Measurements from ENCODE around the gene GRIN2C. TPM values are rescaled to one million over a fixed set of nuclear protein-coding genes. Genes with fewer than 3 reads are reported as not detected.

Gene GRIN2C
- total RNA-seq, 1 donor from 2014 or later, result 0.29 TPM

GRCh38 chr17:74807925-74808324 lies 51.8 kb downstream of the GRIN2C start:
- no peak for TF ChIP-seq CTCF (IDR thresholded peaks at IDR 0.05; ENCODE audit: unreplicated experiment)
- Mint-ChIP-seq H3K9me3 (no peaks in the 10 kb centered on the region), H3K27ac (no peak overlapping the region), H3K36me3 (no peaks in the 10 kb centered on the region), H3K27me3 (ENCODE audit: low read depth) (no peaks in the 10 kb centered on the region), H3K4me3 (no peak overlapping the region), H3K4me1 (no peaks in the 10 kb centered on the region)
- no peak for DNase-seq (ENCODE audit: low spot score in 2 of 2, unreplicated experiment in 2 of 2)

GRCh38 chr17:74807441-74807840 lies 52.2 kb downstream of the GRIN2C start:
- Mint-ChIP-seq H3K36me3 (no peaks in the 10 kb centered on the region), H3K4me3 (no peak overlapping the region), H3K9me3 (no peaks in the 10 kb centered on the region), H3K27me3 (ENCODE audit: low read depth) (no peaks in the 10 kb centered on the region), H3K27ac (no peak overlapping the region), H3K4me1 (no peaks in the 10 kb centered on the region)
- no peak for DNase-seq (ENCODE audit: low spot score in 2 of 2, unreplicated experiment in 2 of 2)
- no peak for TF ChIP-seq CTCF (IDR thresholded peaks at IDR 0.05; ENCODE audit: unreplicated experiment)

DNA sequence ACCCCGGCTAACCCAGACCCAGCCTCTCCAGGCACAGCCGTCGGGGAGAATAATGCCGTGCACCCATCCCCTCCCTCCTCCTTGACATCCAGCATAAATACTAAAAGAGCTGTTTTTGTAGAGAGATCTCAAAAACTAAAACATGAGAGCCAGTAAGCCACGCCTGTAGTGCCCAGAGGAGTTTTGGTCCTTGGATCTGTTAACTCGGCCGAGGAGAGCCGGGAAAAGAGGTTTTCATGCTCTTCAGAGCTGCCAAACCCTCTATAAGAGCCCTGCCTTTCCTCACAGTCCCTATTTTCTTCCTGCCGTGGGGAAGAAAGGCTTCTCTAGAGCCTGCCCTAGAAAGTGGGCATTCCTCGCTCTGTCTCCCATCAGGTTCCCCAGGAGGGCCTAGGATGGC lies 53.4 kb downstream of the GRIN2C start:
- Mint-ChIP-seq H3K9me3 (no peaks in the 10 kb centered on the region), H3K4me1 (no peaks in the 10 kb centered on the region), H3K36me3 (peaks cover 2% of the 10 kb centered on the region), H3K27ac (no peak overlapping the region), H3K4me3 (no peak overlapping the region), H3K27me3 (ENCODE audit: low read depth) (no peaks in the 10 kb centered on the region)
- TF ChIP-seq CTCF (IDR thresholded peaks at IDR 0.05; ENCODE audit: unreplicated experiment), result no peak
- DNase-seq (ENCODE audit: low spot score in 2 of 2, unreplicated experiment in 2 of 2), result no peak

GRCh38 chr17:74805591-74805991 lies 54.1 kb downstream of the GRIN2C start:
- peaks cover 4% of the 10 kb centered on the region for H3K36me3 Mint-ChIP-seq
- H3K9me3 Mint-ChIP-seq, result no peaks in the 10 kb centered on the region
- no peak overlapping the region for H3K4me3 Mint-ChIP-seq
- no peaks in the 10 kb centered on the region for H3K4me1 Mint-ChIP-seq
- no peak overlapping the region for H3K27ac Mint-ChIP-seq
- no peaks in the 10 kb centered on the region for H3K27me3 Mint-ChIP-seq (ENCODE audit: low read depth)
- TF ChIP-seq CTCF (IDR thresholded peaks at IDR 0.05; ENCODE audit: unreplicated experiment), result no peak
- DNase-seq (ENCODE audit: low spot score in 2 of 2, unreplicated experiment in 2 of 2), result no peak

- no peak overlapping the region for H3K27ac Mint-ChIP-seq
- H3K36me3 Mint-ChIP-seq, result peaks cover 12% of the 10 kb centered on the region
- H3K4me1 Mint-ChIP-seq, result no peaks in the 10 kb centered on the region
- H3K9me3 Mint-ChIP-seq, result no peaks in the 10 kb centered on the region
- DNase-seq (ENCODE audit: low spot score in 2 of 2, unreplicated experiment in 2 of 2), result no peak
- no peak for TF ChIP-seq CTCF (IDR thresholded peaks at IDR 0.05; ENCODE audit: unreplicated experiment)
- H3K27me3 Mint-ChIP-seq (ENCODE audit: low read depth), result no peaks in the 10 kb centered on the region
- H3K4me3 Mint-ChIP-seq, result no peak overlapping the region
These were observed 55.0 kb downstream of the GRIN2C start for GRCh38 chr17:74804683-74805082.

- no peak overlapping the region for H3K27ac Mint-ChIP-seq
- TF ChIP-seq CTCF (IDR thresholded peaks at IDR 0.05; ENCODE audit: unreplicated experiment), result no peak
- no peaks in the 10 kb centered on the region for H3K9me3 Mint-ChIP-seq
- no peaks in the 10 kb centered on the region for H3K4me1 Mint-ChIP-seq
- H3K27me3 Mint-ChIP-seq (ENCODE audit: low read depth), result no peaks in the 10 kb centered on the region
- no peak overlapping the region for H3K4me3 Mint-ChIP-seq
- peaks cover 14% of the 10 kb centered on the region for H3K36me3 Mint-ChIP-seq
- DNase-seq (ENCODE audit: low spot score in 2 of 2, unreplicated experiment in 2 of 2), result no peak
These were observed 55.7 kb downstream of the GRIN2C start for GRCh38 chr17:74803971-74804370.
